ENCODE results near the gene PHF1. TPM values are rescaled to one million over a fixed set of nuclear protein-coding genes. Genes with fewer than 3 reads are reported as not detected.
A peak's percentile ranks its signal among the peaks of the same experiment; 100 is the strongest.

PHF1 gene
- total RNA-seq, 1 donor from 2014 or later, result 63.6 TPM

DNA sequence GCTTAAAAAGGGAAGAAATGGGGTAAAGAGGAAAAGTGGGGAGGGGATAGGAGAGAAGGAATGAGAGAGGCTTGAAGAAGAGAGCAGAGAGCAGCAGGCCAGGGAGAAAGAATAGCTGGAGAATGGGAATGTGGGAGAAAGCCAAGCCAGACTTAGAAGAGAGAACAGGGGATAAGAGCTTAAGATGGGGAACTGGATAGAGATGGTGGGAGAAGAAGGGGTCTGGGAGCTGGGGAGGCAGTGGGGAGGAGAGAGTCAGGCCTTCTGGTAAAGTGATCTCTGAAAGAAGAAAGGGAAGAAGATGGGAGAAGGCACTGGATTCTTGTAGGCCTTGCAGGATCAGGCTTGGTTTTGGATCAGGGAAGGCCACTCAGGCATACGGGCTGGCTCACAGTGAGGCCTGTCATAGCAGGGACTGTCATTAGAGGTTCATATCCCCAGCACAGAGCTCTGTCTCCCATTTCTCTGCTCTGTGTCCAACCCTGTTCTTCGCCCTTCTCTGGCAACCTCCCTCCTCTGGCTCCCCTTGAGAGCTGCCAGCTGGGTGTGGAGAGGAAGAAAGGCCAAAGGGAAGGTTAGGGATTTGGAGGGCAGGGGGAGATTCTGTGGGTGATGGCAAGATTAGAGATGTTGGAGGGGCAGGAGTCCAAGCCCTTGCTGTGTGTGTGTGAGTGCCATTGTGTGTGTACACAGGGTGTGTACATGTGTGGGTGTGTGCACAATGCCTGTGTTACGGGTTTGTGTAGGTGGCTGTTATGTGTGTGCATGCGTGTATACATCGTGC, 18.3 kb downstream of the PHF1 start:
- H3K9me3 Mint-ChIP-seq, result no peaks in the 10 kb centered on the region
- H3K4me1 Mint-ChIP-seq, result peaks cover 83% of the 10 kb centered on the region
- no peak for DNase-seq (ENCODE audit: low spot score in 2 of 2, unreplicated experiment in 2 of 2)

DNA sequence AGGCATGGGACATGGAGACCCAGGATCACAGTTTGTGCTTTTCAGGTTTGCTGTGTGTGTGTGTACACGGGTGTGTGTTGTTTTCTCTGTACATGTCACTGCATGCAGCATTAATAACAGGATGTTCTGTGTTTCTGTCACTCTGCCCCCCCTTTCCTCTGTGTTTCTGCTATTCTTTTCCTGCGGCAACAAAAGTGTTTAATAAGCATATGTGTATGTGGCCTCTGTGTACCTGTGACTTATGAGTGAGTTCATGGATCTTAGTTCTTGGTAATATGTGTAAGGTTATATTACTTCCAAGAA, 18.9 kb downstream of the PHF1 start:
- Mint-ChIP-seq H3K9me3 (no peaks in the 10 kb centered on the region), H3K4me3 (peak overlapping the region; percentile 81), H3K36me3 (no peaks in the 10 kb centered on the region), H3K4me1 (peaks cover 78% of the 10 kb centered on the region), H3K27ac (peak overlapping the region; percentile 15), H3K27me3 (ENCODE audit: low read depth) (no peaks in the 10 kb centered on the region)
- DNase-seq (ENCODE audit: low spot score in 2 of 2, unreplicated experiment in 2 of 2), result no peak
- TF ChIP-seq, protein P1, sequence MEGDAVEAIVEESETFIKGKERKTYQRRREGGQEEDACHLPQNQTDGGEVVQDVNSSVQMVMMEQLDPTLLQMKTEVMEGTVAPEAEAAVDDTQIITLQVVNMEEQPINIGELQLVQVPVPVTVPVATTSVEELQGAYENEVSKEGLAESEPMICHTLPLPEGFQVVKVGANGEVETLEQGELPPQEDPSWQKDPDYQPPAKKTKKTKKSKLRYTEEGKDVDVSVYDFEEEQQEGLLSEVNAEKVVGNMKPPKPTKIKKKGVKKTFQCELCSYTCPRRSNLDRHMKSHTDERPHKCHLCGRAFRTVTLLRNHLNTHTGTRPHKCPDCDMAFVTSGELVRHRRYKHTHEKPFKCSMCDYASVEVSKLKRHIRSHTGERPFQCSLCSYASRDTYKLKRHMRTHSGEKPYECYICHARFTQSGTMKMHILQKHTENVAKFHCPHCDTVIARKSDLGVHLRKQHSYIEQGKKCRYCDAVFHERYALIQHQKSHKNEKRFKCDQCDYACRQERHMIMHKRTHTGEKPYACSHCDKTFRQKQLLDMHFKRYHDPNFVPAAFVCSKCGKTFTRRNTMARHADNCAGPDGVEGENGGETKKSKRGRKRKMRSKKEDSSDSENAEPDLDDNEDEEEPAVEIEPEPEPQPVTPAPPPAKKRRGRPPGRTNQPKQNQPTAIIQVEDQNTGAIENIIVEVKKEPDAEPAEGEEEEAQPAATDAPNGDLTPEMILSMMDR (IDR thresholded peaks at IDR 0.05; ENCODE audit: unreplicated experiment), result no peak

More for the DNA sequence above, 18.3 kb downstream of the PHF1 start:
- no peaks in the 10 kb centered on the region for H3K36me3 Mint-ChIP-seq
- TF ChIP-seq, protein P1 (IDR thresholded peaks at IDR 0.05; ENCODE audit: unreplicated experiment), result no peak
- peak overlapping the region; percentile 77 for H3K27ac Mint-ChIP-seq
- peak overlapping the region; percentile 81 for H3K4me3 Mint-ChIP-seq
- H3K27me3 Mint-ChIP-seq (ENCODE audit: low read depth), result no peaks in the 10 kb centered on the region

DNA sequence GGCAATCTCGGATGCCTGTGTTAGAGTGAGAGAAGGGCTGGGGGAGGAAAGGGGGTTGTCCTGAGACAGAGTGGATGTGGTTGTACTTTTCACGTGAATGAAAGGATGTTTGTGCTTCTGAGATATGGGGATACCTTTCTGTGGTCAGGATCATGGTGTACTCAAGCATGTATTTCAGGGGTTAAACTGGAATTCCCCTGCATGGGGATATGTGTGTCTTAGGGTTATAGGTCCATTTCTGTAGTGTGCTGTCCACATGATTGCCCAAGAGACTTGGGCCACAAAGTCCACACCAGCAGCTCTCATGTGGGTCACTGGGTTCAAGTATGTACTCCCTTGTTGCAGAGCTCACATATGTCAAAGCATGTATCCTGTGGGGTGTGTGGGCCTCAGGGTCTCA, 19.5 kb downstream of the PHF1 start:
- DNase-seq (ENCODE audit: low spot score in 2 of 2, unreplicated experiment in 2 of 2), result no peak
- Mint-ChIP-seq H3K27me3 (ENCODE audit: low read depth) (no peaks in the 10 kb centered on the region), H3K27ac (peak overlapping the region; percentile 19), H3K4me1 (peaks cover 72% of the 10 kb centered on the region), H3K36me3 (peaks cover 3% of the 10 kb centered on the region), H3K4me3 (no peak overlapping the region), H3K9me3 (no peaks in the 10 kb centered on the region)
- TF ChIP-seq, protein P1 (IDR thresholded peaks at IDR 0.05; ENCODE audit: unreplicated experiment), result no peak

DNA sequence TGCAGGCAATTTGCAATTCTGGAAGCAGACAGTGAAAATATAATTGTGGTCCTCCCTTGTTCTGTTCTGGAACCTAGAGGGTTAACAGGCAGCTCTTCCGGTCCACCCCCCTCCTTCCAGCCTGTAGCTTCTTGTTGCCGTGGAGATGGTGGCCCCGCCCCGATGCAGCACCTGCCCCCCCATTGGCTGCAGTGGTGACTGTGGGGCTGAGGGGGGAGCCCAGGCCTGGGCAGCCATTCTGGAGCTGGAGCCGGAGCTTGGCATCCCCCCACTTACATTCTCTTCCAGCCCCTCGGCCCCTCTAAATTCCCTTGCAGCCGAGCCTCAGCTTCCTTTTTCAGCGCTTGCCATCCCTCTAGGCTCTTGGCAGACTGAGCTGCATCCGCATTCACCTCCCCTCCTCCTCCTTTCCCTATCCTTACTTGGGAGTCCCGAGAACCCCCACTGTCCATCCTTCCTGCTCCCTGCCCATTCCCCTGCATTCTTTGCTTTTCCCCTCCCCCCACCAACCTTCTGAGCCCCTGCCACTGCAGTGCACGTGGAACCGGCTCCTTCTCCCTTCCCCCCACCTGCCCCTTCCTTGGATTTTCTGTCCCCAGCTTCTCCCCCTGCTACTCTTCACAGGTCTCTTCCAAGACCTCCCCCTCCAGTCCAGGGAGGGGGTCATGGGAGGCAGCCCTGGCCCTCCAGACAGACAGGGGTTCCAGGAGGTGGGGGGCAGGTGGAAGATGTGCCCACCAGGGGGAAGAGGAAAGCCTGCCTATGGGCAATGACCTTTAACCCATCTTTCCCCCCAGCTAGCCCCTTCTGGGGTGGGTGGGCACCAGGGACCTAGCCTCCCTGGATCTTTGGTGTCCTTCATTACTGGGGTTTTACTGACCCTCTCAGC, 20.4 kb downstream of the PHF1 start:
- H3K36me3 Mint-ChIP-seq, result peaks cover 12% of the 10 kb centered on the region
- no peaks in the 10 kb centered on the region for H3K9me3 Mint-ChIP-seq

DNA sequence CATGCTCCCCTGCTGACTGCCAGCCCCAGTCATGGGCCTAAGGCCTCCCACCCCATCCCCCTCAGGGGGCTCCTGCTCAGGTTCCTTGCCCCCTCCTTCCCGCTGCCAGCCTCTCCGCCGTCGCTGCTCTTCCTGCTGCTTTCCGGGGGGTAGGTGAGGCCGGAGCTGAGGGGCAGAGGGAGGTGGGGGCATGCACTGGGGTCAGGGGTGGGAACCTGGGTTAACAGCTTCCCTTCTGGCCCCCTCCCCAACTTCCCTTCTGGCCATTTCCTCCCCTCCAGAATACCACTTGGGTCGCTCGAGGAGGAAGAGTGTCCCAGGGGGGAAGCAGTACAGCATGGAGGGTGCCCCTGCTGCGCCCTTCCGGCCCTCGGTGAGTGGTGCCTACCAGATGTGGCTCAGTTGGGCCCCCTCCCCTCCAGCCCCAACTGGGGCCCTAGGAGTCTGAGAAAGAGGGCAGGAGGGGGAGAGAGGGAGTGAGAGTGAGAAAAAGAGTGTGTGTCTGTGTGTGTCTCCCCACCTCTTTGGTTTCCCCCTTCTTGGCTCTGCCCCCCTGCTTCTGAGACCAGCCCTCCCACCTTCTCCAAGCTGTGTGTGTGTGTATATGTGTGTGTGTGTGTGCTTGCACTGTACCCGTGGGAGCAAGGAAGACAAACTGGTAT, 21.2 kb downstream of the PHF1 start:
- Mint-ChIP-seq H3K4me1 (peaks cover 60% of the 10 kb centered on the region), H3K27me3 (ENCODE audit: low read depth) (no peaks in the 10 kb centered on the region), H3K36me3 (peaks cover 18% of the 10 kb centered on the region), H3K27ac (peak overlapping the region; percentile 65), H3K9me3 (no peaks in the 10 kb centered on the region), H3K4me3 (peak overlapping the region; percentile 20)
- TF ChIP-seq, protein P1 (IDR thresholded peaks at IDR 0.05; ENCODE audit: unreplicated experiment), result no peak
- no peak for DNase-seq (ENCODE audit: low spot score in 2 of 2, unreplicated experiment in 2 of 2)

More for the DNA sequence above, 20.4 kb downstream of the PHF1 start:
- H3K27ac Mint-ChIP-seq, result peak overlapping the region; percentile 52
- H3K4me3 Mint-ChIP-seq, result peak overlapping the region; percentile 49
- TF ChIP-seq, protein P1 (IDR thresholded peaks at IDR 0.05; ENCODE audit: unreplicated experiment), result no peak
- H3K27me3 Mint-ChIP-seq (ENCODE audit: low read depth), result no peaks in the 10 kb centered on the region
- peaks cover 67% of the 10 kb centered on the region for H3K4me1 Mint-ChIP-seq
- peak in 1 of 2 experiments; percentile 66 for DNase-seq (ENCODE audit: low spot score in 2 of 2, unreplicated experiment in 2 of 2)

Data from mesothelial cell of epicardium (in vitro differentiated cells).